MM.1S (cell line): ENCODE data around the gene CDK9.
A peak's percentile ranks its signal among the peaks of the same experiment; 100 is the strongest.

ENCODE experiments used
- DNase-seq: peaks from one replicate; pipeline ENCODE4 v3.0.0-alpha.2; 2015
- H2AFZ ChIP-seq: fragments of 300-600 bp; sonication (generic); 2 replicates; pipeline ENCODE4 v1.6.0; 2016; ENCODE audit warnings: antibody characterized with exemption, low read length
- H3F3A ChIP-seq: fragments of 300-600 bp; sonication (generic); 2 replicates; pipeline ENCODE4 v1.6.1; 2016; ENCODE audit warnings: mild to moderate bottlenecking, antibody characterized with exemption, low read length, moderate library complexity, mixed read lengths; ENCODE audit not compliant: insufficient read depth
- H3K27ac ChIP-seq: fragments of 300-600 bp; sonication (generic); 2 replicates; pipeline ENCODE4 v1.5.1; 2016; ENCODE audit warnings: mild to moderate bottlenecking, low read length
- H3K27me3 ChIP-seq: fragments of 300-600 bp; sonication (generic); replicated peaks from 2 replicates; pipeline ENCODE4 v1.6.0; 2016; ENCODE audit warnings: low read length; ENCODE audit not compliant: insufficient read depth
- H3K36me3 ChIP-seq: fragments of 300-600 bp; sonication (generic); replicated peaks from 2 replicates; pipeline ENCODE4 v1.6.1; 2016; ENCODE audit warnings: mild to moderate bottlenecking, low read length, mixed read lengths; ENCODE audit not compliant: insufficient read depth
- H3K4me1 ChIP-seq: fragments of 300-600 bp; sonication (generic); 2 replicates; pipeline ENCODE4 v1.6.1; 2016; ENCODE audit warnings: low read length, mixed read lengths
- H3K4me2 ChIP-seq: fragments of 300-600 bp; sonication (generic); 2 replicates; pipeline ENCODE4 v1.6.0; 2016; ENCODE audit warnings: low read depth, low read length
- H3K4me3 ChIP-seq: fragments of 300-600 bp; sonication (generic); 2 replicates; pipeline ENCODE4 v1.5.1; 2016; ENCODE audit warnings: low read length, mixed read lengths
- H3K79me2 ChIP-seq: fragments of 300-600 bp; sonication (generic); 2 replicates; pipeline ENCODE4 v1.6.1; 2016; ENCODE audit warnings: mixed run types, low read length, mixed read lengths
- H3K9ac ChIP-seq: fragments of 300-600 bp; sonication (generic); 2 replicates; pipeline ENCODE4 v1.6.1; 2016; ENCODE audit warnings: low read length, mixed read lengths
- H3K9me2 ChIP-seq: fragments of 300-600 bp; sonication (generic); replicated peaks from 2 replicates; pipeline ENCODE4 v1.6.1; 2016; ENCODE audit warnings: mild to moderate bottlenecking, low read length, mixed read lengths; ENCODE audit not compliant: insufficient read depth
- H3K9me3 ChIP-seq: fragments of 300-600 bp; sonication (generic); replicated peaks from 2 replicates; pipeline ENCODE4 v1.6.1; 2016; ENCODE audit warnings: mild to moderate bottlenecking, low read length, mixed read lengths; ENCODE audit not compliant: insufficient read depth
- H4K20me1 ChIP-seq: fragments of 300-600 bp; sonication (generic); 2 replicates; pipeline ENCODE4 v1.6.1; 2016; ENCODE audit warnings: mild to moderate bottlenecking, low read length, moderate library complexity, mixed read lengths; ENCODE audit not compliant: insufficient read depth
- CTCF ChIP-seq: fragments of 300-600 bp; sonication (generic); IDR thresholded peaks from 2 replicates; pipeline ENCODE4 v1.5.1; 2016; ENCODE audit warnings: antibody characterized with exemption, low read length, mixed read lengths
- EZH2 ChIP-seq: fragments of 300-600 bp; sonication (generic); optimal IDR thresholded peaks from 2 replicates; pipeline ENCODE3; 2017; ENCODE audit warnings: low read depth, mild to moderate bottlenecking, antibody characterized with exemption, low read length, mixed read lengths
- EZH2phosphoT487 ChIP-seq: fragments of 300-600 bp; sonication (generic); IDR thresholded peaks from 2 replicates; pipeline ENCODE4 v1.6.1; 2018; ENCODE audit warnings: antibody characterized with exemption, low read length

Gene CDK9

GRCh38 chr9:127803507-127804352, 17.9 kb downstream of the CDK9 start:
- no peaks in the 10 kb centered on the region for H3K9me2 ChIP-seq
- peak overlapping the region; percentile 83 for H3K4me3 ChIP-seq
- H3K27ac ChIP-seq = peak overlapping the region; percentile 75; the same call in 1 of the 2 replicates
- H3K4me1 ChIP-seq = peaks cover 12% of the 10 kb centered on the region
- DNase-seq = peak; percentile 51
- no peaks in the 10 kb centered on the region for H3K9me3 ChIP-seq
- peaks cover 40% of the 10 kb centered on the region for H3K79me2 ChIP-seq
- H3F3A ChIP-seq = peaks cover 8% of the 10 kb centered on the region
- no peak for TF ChIP-seq EZH2phosphoT487
- no peak for TF ChIP-seq EZH2
- TF ChIP-seq CTCF = no peak
- H3K27me3 ChIP-seq = no peaks in the 10 kb centered on the region
- H3K9ac ChIP-seq = peak overlapping the region; percentile 93
- no peaks in the 10 kb centered on the region for H4K20me1 ChIP-seq
- peak overlapping the region; percentile 87 for H3K4me2 ChIP-seq
- peak overlapping the region; percentile 65 for H2AFZ ChIP-seq
- H3K36me3 ChIP-seq = no peaks in the 10 kb centered on the region; the same call in 1 of the 2 replicates

GRCh38 chr9:127805620-127806019, 19.8 kb downstream of the CDK9 start:
- Histone ChIP-seq H3K36me3 (no peaks in the 10 kb centered on the region; the same call in 1 of the 2 replicates), H3F3A (peaks cover 8% of the 10 kb centered on the region)

GRCh38 chr9:127806871-127807270, 21.0 kb downstream of the CDK9 start:
- H3F3A ChIP-seq = peaks cover 6% of the 10 kb centered on the region
- H3K4me2 ChIP-seq = no peak overlapping the region
- no peak for DNase-seq
- H3K4me3 ChIP-seq = no peak overlapping the region
- H3K9me2 ChIP-seq = no peaks in the 10 kb centered on the region
- peaks cover 40% of the 10 kb centered on the region for H3K79me2 ChIP-seq
- H3K36me3 ChIP-seq = no peaks in the 10 kb centered on the region; the same call in 1 of the 2 replicates
- H2AFZ ChIP-seq = no peak overlapping the region
- TF ChIP-seq EZH2phosphoT487 (no peak), EZH2 (no peak), CTCF (no peak)
- H3K27ac ChIP-seq = no peak overlapping the region
- no peak overlapping the region for H3K9ac ChIP-seq
- H3K4me1 ChIP-seq = peaks cover 10% of the 10 kb centered on the region
- H4K20me1 ChIP-seq = no peaks in the 10 kb centered on the region
- H3K27me3 ChIP-seq = no peaks in the 10 kb centered on the region
- H3K9me3 ChIP-seq = no peaks in the 10 kb centered on the region

More at GRCh38 chr9:127805620-127806019, 19.8 kb downstream of the CDK9 start:
- H3K4me3 ChIP-seq = no peak overlapping the region
- no peaks in the 10 kb centered on the region for H3K9me3 ChIP-seq
- no peaks in the 10 kb centered on the region for H3K9me2 ChIP-seq
- H3K4me2 ChIP-seq = no peak overlapping the region
- no peaks in the 10 kb centered on the region for H3K27me3 ChIP-seq
- TF ChIP-seq EZH2phosphoT487 (no peak), CTCF (peak; percentile 50), EZH2 (no peak)
- H4K20me1 ChIP-seq = no peaks in the 10 kb centered on the region
- H3K79me2 ChIP-seq = peaks cover 40% of the 10 kb centered on the region
- peak; percentile 36 for DNase-seq
- H2AFZ ChIP-seq = no peak overlapping the region
- H3K4me1 ChIP-seq = peaks cover 12% of the 10 kb centered on the region
- H3K27ac ChIP-seq = no peak overlapping the region
- no peak overlapping the region for H3K9ac ChIP-seq
